A204.1 (cell line): ENCODE results near the gene CTIF.

Experiments used
- FAIRE-seq: peaks from 2 replicates; lab custom pipeline; 2012; peaks lifted over from hg19 to GRCh38; lab: Jason Lieb, UNC

The CTIF gene

GRCh38 chr18:48552130-48552529 is 13.3 kb downstream of the CTIF start:
- no peak for FAIRE-seq

DNA sequence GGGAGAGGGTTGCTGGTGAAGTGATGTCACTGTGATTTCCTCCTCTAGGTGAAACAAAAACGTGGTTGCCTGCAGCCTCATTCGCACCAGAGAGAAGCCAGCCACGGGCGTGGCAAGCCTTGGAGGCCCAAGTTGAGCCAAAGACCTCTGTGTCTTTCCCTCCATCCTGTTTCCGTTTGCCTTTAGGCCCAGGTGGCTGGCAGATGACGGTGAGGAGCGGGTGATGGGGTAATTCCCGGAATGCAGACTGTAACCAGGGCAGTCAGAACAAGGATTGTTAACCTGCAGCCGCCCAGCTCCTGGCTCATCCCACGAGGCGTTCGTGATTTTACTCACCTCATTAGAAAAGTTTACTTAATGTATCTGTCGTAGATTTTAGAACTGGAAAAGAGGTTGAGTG is 14.4 kb downstream of the CTIF start:
- FAIRE-seq = no peak

DNA sequence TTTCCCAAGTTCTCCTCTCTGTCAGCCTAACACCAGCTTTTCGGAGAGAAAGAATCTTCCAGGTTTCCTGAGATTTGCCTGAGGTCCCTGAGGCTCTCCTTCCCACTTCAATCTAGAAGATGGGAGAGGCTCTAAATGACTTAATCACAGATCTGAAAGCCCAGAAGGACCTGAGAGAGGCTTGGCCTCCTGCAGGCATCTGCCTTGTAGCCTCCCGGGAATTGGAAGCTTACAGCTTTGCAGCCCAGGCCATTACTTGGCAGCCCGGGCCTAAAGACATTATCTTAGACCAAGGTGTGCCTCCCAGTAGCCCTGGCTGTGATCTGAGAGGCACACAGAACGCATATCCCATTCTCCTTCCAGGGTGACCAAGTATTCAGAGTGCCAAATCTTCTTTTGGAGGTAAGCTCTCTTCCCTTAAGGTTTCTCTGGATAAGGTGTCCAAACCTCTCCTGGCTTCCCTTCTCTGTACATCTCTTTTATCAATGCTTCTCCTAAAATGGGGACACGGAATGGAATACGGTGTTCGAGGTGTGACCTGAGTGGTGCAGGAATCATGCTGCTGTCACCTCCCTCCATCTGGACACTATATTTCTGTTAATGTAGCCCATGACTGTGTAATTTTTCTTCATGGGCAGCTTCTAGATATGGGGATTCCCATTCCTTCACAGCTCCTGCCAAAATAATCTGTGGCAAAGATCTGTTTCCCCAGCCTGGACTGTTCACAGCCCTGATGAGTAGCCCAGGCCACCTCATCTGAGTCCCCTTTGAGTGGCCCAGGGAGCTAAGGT is 16.0 kb downstream of the CTIF start:
- no peak for FAIRE-seq

DNA sequence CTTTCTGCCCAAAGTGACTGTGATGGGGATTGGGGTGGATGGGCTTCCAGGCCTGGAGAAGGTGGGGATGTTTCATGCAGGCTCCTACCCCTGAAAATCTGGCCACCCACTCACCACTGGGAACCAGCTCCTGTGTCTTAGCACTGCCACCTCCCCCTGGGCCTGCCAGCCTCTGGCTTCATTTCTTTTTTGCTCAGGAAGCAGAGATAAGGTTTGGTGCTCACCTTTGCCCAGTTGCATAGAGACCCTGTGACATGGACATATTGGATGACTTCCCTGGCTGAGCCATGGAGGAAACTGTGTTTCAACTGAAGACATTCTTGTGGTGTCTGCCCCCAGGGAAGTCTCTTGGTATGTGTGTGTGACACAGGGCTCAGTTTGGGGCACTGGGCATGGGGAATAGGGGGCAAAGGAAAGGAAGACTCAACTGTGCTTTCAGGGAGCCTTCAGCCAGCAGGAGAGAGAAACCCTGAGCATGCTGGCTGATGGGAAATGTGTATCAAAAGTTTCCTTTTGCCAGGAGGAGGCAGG is 16.7 kb downstream of the CTIF start:
- FAIRE-seq = no peak

GRCh38 chr18:48557640-48558174 is 18.9 kb downstream of the CTIF start:
- no peak for FAIRE-seq

- no peak for FAIRE-seq
Observed at GRCh38 chr18:48558248-48558647, 19.4 kb downstream of the CTIF start.

GRCh38 chr18:48560491-48560890 is 21.7 kb downstream of the CTIF start:
- FAIRE-seq = no peak

GRCh38 chr18:48562075-48562474 is 23.2 kb downstream of the CTIF start:
- FAIRE-seq = no peak

- no peak for FAIRE-seq
Observed at GRCh38 chr18:48563027-48563426, 24.2 kb downstream of the CTIF start.

DNA sequence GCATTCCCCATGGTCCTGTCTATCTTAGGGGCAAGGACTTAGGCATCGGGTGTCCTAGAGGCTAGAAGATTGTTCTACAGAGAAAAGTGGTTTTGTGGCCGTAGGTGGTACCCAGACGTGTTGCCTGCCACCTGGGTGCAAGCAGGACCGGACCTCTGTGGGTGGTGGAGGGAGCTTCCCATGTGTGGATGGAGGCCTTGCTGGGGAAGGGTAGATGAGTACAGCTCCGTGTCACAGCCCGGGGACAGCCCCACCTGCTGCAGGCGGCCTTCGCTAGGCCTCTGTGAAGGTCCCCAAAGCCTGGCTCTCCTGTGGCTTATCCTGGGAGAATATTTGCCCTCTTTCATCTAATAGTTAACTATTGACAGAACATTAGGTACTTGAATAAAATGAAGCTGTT is 25.3 kb downstream of the CTIF start:
- no peak for FAIRE-seq

GRCh38 chr18:48565105-48565504 is 26.3 kb downstream of the CTIF start:
- no peak for FAIRE-seq

- FAIRE-seq = no peak
Observed at GRCh38 chr18:48566589-48566988, 27.8 kb downstream of the CTIF start.

- no peak for FAIRE-seq
Observed at GRCh38 chr18:48567388-48567787, 28.6 kb downstream of the CTIF start.

GRCh38 chr18:48569139-48569914 is 30.5 kb downstream of the CTIF start:
- no peak for FAIRE-seq

- FAIRE-seq = no peak
Observed at GRCh38 chr18:48569915-48570264, 31.1 kb downstream of the CTIF start.

DNA sequence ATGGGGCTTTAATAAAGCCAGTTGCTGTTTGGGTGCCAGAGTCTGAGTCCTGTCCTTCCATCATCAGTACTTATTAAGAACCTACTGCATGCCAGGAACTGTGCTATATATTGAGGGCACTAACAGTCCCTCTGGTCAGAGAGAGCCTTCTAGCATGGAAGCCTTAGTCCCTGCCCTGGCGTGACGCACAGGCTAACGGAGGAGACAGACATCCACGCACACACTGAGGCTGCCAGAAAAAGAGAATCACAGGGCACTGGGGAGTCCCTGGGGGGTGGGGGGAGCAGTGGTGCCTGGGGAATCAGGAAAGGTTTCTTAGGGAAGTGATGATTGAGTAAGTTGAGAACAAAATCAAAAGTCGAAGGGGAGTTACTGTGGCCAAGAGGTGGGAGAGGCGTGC is 31.5 kb downstream of the CTIF start:
- FAIRE-seq = no peak

GRCh38 chr18:48571639-48572384 is 33.0 kb downstream of the CTIF start:
- FAIRE-seq = no peak

GRCh38 chr18:48572402-48573126 is 33.7 kb downstream of the CTIF start:
- FAIRE-seq = no peak

DNA sequence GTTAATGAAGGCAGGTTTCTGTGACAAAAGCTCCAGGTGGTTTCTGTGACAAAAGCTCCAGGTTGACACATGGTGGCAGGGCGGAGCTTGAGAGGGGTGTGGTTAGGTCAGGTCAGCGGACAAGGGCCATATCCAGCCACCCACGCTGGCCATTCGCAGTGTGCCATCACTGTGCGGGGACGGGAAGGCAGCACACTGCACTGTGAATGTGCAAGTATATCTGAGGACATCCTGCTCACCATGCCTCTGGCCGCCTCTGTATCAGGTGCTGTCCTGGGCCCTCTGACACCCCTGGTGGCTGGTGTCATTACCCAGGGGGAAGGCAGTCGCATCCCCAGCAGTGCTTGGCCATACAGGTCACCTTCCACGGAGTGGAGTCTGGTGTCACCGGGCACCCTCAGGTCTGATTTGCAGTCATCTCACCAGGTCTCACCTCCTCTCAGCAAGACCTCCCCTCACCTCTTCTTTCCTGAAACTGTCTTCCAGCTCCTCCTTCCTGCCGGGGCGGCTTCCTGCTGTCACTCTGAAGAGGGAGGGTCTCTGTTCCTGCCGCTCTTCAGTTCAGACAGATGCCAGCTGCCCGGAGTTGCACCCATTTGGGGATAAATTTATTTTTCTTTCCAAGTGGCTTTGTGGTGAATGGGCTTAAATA is 34.9 kb downstream of the CTIF start:
- FAIRE-seq = no peak

- FAIRE-seq = no peak
Observed at GRCh38 chr18:48574667-48575300, 36.0 kb downstream of the CTIF start.

GRCh38 chr18:48575301-48575657 is 36.4 kb downstream of the CTIF start:
- FAIRE-seq = no peak
